NCI-H1105 (cell line): ENCODE results near the gene E2F1.
"Not testable (repeated sequence)": the region's sequence is repeated elsewhere in the genome, so short reads cannot be mapped to it uniquely, and the experiment has no call there.

Experiments used
- DNase-seq: peaks from one replicate; lab custom pipeline; 2025; lab: John Stamatoyannopoulos, UW

The E2F1 gene

DNA sequence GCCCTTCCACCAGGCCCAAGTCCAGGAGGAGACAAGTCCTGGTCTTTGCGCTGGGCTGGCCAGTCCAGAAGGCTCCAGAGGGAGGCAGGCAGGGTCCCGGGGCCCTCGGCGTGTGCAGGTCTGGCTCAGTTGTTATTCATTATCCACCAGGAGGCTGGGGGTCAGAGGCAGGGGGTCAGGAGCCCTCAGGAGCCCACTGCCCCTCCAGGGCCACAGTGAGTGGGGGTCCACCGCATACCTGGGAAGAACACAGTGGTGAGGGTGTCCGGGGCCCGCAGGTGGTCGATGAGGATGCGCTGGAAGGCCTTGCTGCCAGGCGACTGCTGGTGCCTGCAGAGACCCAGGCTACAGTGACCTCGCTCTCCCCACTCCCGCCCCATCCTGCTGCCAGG lies 28.5 kb downstream of the E2F1 start:
- DNase-seq = no peak

DNA sequence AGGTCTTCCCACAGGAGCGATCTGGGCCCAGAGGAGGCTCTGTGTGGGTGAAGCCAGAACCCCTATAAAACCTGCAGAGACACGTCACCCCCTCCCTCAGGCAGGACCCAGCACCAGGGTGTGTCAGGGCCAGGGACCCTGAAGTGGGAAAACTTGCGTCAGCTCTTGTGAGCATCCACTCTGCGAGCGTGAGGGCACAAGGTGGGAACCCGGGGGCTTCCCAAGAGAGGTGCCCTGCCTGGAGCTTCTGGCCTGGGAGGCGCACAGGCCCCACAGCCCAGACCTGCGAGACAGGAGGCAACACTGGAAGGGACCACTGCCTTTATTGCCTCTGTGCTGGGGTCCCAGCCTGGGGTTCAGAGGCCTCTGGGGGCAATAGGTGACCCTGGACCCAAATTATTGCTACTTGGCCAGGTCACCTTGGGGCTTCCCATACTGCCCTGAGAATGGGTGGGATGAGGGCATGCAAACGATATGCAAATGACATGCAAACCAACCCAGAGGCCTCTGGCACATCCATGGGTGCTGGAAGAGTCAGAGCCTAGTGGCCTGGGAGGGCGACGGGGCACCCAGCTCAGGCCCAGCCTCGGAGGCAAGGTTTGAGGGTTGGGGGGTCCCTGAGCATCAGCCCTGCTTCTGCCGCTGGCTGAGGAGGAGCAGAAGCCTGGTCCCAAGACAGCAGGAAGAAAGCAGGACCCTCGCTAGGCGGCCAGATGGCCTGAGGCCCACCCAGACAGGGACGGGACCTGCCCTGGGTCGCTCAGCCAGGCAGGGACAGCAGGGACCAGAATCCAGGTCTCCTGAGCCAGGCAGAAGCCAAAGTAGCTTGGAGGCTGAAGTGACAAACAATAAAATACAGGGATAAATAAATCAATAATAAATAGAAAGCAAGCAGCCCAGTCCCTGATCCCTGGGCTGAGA lies 29.1 kb downstream of the E2F1 start:
- DNase-seq = no peak

DNA sequence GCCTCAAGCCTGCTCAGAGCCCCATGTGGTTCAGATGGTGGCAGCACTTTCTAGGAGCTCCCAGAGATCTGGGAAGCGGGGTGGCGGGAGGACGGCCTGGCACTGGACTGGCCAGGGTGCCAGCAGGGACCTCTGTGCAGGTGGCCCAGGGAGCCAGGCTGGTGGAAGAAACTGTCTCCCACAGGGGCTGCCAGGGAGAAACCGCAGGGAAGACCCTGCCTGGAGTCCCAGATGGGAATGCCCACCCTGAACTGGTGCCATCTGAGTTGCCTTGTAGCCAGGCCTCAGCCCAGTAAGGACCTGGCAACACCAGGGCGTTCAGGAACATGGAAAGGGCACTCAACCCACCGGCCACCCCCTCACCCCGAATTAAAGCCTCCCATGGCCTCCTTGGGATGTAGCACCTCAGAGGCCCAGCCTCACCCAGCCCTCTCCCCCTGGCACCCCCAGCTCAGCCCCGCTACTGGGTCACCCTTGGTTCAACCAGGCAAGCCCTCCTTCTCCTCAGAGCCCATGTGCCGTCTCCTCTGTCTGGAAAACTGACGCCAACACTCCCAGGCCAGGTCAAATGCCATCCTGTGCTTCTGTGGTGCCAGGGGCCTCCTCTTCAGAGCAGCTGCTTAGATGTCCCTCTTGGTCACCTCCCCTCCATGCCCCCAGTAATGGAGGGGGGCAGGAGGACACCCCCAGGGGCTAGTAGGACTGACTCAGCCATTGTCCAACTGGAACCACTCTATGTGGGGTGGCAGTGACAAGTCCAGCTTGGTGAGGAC lies 30.0 kb downstream of the E2F1 start:
- DNase-seq = no peak

DNA sequence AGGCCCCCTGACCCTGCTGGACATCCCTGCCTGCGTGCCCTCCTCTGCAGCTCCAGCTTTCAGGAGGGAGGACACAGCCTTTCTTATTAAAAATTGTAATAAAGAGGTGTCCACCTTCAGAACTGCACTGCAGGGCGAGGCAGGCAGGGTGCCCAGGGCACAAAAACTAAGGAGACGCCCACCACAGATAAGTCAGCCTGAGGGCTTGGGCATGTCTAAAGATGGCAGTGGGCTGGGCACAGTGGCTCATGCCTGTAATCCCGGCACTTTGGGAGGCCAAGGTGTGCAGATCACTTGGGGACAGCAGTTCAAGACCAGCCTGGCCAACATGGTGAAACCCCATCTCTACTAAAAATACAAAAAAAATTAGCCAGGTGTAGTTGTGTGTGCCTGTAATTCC lies 31.0 kb downstream of the E2F1 start:
- DNase-seq = no peak

DNA sequence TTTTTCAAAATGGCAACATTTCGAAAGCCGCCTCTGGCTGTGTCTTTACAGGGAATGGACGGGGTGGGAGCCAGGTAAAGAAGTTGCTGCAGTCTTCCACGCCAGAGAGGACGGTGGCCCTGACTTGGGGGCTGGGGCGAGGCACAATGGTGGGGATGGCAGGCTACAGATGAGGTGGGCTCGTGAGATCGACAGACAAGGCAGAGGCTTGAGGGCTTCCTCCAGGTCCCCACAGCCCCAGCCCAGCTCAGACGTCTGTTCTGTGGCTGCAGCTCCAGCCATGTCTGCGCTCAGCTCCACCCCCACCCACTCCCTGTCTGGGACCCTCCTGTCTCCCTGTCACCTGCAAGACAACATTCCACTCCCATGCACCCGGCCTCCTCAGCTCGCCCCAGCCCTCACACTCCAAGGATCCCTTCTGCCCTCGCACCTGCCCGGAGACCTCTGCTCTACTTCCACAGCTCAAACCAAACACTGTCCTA lies 31.5 kb downstream of the E2F1 start:
- peak; percentile 57 for DNase-seq

DNA sequence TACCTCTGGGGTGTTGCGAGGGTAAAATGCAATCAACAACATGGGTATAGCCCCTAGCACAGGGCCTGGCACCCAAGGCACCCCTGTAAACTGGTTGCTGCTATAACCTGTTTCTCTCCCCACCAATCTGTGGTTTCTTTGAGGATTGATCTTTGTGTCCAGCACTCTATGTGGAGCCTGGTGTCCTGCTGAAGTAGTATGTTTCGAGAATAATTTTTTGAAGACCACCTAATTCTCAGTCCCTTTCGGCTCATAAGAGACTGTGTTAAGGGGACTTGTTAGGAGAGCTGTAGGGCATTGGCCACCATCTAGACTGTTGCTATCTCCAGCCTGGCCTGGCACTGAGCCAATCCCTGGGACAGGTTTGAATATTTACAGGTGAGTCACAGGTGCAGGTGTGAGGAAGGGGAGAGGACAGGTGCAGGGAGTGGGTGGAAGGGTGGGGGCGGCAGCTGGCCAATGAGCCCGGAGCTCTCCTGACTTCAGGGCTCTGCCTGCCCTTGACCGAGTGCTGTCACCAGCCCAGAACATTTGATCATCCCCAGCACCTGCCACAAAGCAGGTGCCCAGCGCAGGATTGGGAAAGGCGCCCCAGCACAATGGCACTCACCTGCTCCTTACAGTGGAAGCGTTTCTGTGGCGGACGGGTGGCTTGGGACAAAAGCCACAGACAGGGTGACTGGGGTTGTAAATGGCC lies 32.1 kb downstream of the E2F1 start:
- DNase-seq = peak; percentile 99

DNA sequence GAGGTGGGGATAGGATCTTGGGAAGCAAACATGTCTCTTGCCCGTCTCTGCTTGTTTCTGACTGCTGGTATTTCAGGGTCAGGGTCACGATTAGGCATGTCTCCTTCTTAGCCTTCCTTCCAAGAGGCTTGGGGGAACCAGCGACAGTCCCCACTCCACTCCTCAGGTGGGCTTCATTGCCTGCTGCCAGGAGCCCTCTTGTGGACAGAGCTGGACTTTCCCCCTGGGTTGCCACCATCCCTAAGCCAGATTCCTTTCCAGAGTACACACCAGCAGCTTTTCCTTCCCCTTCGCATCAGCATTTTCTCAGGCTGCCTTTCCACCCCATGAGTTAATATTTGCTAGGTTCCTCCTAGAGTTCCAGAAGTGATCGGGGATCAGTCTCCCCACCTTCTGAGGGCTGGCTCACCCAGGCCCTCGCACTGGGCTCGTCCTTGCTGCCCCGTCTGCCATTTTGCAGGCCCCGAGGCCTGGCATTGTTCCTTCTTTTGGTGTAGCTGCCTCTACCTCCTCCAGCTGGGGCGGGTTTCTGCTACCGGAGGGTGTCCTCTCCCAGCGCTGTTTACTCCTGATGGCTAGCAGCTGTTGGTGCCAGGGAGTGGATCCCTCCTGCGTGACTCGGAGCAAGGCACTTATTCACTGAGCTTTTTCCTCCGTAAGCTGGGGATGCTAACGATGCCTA lies 32.8 kb downstream of the E2F1 start:
- peak; percentile 64 for DNase-seq

DNA sequence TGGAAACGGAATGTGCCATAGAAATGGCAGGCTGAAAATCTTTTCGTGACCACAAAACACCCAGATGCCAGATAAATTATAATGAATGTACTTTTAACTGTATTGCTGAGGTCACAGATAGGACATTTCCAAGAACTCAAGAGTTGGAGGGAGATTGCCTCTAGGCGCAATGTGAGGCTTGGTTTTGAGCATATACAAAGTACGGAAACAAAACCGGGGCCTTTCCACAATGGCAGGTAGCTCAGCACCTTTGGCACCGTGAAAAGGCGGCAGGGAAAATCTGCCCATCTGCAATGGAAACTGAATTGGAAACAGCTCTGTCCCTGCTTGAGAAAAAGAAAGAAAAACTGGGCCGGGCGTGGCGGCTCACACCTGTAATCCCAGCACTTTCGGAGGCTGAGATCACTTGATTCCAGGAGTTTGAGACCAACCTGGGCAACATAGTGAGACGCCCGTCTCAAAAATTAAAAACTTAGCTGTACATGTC lies 34.6 kb downstream of the E2F1 start:
- no peak for DNase-seq

DNA sequence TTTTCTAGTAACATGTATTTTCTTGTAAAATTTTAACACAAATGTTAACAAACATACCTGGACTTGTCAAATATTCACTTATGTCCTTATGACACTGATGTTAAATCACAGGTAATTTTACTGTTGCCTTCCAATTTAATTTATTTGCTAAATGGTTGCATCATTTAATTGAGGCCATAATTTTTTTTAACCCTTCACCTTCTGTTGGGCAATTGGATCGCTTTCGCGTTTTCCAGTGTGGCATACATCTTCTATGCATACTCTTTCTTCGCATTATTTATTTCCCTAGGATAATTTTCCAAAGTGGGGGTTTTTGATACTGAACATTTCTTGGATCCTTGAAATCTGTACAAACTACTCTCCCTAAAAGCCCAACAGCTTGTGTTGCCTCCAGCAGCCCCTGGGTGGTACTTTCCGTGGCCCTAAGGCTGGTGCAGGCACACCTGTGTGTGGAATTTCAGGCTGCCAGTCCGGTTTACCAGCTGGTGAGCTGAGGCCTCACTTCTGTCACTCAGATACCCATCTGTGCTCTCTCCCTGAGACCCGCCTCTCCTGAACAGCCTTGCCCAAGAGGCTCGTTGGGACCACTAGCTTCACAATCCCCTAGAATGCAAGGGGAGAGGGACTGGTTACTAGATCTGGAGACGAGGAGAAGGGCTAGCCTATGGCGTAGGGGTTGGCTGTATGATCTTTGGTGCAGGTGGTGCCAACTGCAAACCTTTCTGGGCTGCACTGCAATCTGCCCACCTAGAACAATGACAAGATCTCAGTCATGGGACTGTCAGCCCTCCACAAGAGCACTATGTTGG lies 35.2 kb downstream of the E2F1 start:
- DNase-seq = peak; percentile 48

DNA sequence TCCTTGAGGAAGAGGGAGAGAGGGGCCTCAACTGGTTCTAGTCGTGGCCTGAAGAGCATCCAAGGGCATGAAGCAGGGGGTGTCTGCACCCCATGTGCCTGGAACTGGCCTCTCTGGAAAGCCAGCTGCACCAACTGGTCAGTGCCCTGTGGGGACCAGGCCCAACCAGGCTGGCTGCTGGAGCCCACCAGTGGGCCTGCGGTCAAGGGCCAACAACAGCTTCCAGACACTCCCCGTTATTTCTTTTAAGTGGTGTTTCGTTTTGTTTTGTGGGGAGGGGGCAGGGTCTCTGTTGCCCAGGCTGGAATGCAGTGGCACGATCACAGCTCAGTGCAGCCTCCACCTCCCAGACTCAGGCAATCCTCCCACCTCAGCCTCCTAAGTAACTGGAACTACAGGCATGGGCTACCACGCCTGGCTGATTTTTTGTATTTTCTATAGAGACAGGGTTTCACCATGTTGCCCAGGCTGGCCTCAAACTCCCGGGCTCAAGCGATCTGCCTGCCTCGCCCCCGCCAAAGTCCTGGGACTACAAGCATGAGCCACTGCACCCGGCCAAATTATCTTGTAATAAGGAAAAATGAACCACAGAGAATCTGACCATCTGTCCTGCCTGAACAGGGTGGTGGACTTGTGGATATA lies 36.0 kb downstream of the E2F1 start:
- DNase-seq = no peak

DNA sequence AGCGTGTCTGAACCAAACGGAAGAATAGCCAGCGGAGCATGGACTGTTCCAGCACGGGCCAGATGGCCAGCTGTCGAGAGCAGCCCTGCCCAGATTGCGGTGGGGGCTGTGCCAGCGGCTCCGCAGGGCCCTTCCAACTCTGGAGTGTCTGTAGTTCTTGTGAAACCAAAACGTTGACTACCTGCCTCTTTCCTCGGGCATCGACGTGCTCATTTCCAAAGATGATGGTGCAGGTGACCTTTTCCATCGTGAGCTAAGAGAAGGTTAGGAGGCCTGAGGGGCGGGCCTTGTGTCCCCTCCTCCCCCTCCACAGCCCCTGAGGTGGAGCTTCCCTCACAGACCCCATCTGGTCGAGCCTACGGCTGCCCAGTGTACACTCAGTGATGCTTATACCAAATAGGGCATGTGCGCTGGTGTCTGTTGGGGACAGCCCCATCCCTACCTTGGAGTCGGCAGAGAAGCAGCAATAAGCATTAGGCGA lies 36.9 kb downstream of the E2F1 start:
- no peak for DNase-seq

DNA sequence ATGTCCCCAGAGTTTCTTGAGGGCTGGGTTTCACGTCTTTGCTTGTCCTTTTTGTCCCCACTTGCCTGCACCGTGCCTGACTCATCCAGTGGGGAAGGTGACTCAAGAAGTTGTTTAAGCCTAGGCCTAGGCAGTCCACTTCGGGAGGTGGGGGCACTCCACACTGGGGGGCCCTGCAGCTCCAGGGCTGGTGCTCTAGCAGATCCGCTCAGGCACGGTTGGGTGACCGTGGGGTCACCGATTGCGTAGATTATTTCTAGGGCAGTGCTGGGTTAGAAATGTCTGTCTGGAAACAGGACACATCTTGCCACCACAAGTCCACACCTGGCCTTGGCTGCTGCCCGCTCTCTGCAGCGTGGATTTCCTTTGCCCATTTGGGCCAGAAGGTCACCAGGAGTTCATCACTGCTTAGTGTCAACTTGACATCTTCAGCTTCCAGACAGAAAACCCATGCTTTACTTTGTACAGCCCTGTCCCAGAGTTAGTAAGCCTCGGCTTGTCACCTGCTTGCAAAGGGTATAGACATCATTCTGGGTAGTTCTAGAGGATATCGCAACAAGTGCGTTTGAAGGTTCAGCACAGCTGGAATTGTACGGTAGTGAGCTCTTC lies 37.7 kb downstream of the E2F1 start:
- no peak for DNase-seq

DNA sequence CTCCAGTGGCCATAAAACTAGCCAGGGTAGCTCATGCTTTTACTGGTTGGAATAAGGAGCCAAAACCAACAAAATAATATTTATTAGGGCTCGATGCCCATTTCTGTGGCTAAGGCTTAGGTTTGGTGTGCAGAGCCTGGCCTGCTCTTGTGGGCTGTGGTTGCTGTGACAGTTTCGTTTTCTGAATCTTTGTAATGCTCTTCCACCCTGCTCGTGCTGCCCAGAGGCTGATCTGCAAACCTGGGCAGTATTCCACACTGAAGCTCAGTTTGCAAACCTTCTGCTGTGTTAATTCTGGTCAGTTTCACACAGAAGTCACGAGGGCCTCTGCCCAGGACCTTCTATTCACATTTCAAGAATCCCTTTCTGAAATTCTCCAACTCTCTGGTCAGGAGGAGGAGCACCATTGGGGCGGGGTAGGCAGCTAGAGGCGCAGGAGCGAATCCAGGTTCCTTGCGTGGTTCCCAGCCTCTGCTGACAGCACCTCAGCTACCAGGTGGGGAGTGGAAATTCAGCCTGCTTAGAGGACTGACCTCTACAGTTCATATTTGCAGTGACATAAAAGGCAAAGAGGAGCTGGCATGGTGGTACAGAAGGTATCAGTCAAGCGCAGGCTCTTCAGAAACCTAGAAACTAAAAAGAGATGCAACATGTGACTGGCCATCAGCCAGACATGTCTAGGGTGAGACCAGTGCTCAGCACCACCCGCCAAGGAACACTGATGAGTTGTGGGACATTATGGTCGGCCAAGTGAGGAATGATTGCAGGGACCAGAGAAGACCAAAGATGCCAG lies 38.4 kb downstream of the E2F1 start:
- no peak for DNase-seq

DNA sequence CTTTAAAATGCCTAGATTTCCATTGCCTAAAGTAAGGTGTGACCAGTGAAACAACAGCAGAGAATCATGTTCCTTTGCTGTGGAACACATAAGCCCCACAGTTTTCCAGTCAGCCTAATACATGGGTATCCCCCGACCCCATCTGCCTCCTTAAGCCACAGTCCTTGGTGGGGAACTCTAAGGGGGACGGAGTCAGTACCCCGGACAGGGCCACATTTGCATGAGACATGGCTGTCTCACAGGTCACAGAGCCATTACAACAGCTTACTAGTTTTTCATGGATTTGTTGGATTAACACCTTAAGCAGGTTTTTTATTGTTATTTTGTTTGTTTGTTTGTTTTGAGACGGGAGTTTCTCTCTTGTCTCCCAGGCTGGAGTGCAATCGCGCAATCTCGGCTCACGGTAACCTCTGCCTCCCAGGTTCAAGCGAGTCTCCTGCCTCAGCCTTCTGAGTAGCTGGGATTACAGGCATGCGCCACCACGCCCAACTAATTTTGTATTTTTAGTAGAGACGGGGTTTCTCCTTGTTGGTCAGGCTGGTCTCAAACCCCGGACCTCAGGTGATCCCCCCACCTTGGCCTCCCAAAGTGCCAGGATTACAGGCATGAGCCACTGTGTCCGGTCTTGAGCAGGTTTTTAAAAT lies 39.1 kb downstream of the E2F1 start:
- not testable (repeated sequence) for DNase-seq

DNA sequence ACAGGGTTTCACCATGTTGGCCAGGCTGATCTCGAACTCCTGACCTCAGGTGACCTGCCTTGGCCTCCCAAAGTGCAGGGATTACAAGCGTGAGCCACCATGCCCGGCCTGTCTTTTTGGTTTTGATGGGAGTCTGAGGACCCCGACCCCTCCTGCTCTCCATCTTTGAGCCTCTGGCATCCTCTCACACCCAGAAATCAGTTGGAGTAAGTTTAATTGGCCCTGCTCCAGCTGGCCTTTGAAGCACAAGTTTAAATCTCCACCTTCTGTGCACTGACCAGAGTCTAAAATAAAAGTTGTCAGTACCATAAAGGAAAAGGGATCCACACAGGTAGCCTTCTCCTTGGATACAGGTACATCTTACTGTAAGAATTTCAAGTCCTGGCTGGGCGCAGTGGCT lies 40.0 kb downstream of the E2F1 start:
- DNase-seq = no peak

DNA sequence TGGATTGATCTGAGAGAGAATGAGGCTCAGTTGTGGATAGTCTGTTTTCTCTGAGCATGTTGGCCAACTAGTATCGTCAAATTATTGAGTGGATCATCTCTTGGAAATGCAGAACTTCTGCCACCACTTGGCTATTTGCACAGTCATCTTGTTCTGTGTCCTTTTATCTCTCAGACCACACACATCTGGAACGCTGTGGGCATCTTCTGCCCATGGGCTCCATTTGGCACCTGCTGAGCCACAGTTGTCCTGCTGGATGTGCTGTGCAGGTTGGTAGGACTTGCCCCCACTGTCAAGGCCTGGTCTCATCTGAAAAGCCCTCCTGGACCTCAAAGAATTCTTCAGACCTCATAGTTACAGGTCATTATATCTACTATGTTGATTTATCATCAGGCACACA lies 40.8 kb downstream of the E2F1 start:
- no peak for DNase-seq

DNA sequence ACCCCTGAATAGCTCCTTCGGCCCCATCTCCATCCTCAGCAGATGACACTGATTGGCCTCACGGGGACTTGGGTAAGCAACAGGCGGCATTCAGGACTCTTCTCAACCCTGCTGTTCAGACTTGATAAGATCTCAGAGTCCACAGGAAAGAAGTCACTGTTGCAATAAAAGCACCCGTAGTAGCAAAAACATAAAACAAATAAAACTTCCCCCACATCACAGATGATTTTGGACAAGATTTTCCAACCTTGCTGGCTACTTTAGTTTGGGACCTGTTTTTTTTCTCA lies 41.2 kb downstream of the E2F1 start:
- no peak for DNase-seq

DNA sequence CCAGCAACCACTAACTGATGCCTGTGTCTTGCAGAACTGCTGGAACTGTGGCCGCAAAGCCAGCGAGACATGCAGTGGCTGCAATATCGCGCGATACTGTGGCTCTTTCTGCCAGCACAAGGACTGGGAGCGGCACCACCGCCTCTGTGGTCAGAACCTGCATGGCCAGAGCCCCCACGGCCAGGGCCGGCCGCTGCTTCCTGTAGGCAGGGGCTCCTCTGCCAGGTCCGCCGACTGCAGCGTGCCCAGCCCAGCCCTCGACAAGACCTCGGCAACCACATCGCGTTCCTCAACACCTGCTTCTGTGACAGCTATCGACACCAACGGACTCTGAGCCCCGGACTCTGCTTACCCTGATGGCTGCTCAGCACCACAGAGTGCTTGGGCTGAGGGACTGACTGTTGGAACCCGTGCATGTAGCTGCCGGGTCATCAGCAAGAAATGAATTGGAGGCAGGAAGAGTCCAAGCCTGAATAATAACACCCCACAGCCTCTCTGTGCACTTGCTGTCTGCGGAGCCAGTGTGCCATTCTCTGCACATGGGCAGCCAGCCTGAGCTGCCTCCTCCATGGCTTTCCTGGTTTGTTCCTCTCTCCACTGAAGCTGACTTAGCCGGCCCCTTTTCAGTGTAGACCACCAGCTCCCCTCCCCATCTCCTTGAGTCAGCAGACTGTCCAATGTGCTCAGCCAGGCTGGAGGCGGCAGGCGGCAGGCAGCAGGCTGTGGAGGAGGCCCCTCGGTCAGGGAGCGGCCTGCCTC lies 41.7 kb downstream of the E2F1 start:
- no peak for DNase-seq
